ENCODE data around the gene CROCC.

DNA sequence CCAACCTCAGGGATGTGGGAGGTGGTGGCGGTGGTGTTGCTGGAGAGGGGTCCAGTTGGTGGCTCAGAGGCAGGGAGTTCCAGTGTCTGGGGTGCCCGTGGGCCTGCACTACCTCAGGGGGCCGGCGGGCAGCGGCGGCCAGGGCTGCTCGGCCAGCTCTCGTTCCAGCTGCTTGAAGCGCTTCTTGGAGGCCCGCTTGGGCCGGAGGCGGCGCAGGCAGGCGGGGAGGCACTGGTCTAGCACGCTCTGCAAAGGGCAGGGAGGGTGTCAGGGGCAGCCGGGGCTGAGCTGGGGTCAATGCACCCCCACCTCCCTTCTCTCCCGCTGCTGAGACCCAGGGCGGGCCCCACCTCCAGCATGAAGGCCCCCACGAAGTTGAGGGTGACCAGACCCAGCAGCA is 64.4 kb downstream of the CROCC start:
- TF ChIP-seq, protein P1, sequence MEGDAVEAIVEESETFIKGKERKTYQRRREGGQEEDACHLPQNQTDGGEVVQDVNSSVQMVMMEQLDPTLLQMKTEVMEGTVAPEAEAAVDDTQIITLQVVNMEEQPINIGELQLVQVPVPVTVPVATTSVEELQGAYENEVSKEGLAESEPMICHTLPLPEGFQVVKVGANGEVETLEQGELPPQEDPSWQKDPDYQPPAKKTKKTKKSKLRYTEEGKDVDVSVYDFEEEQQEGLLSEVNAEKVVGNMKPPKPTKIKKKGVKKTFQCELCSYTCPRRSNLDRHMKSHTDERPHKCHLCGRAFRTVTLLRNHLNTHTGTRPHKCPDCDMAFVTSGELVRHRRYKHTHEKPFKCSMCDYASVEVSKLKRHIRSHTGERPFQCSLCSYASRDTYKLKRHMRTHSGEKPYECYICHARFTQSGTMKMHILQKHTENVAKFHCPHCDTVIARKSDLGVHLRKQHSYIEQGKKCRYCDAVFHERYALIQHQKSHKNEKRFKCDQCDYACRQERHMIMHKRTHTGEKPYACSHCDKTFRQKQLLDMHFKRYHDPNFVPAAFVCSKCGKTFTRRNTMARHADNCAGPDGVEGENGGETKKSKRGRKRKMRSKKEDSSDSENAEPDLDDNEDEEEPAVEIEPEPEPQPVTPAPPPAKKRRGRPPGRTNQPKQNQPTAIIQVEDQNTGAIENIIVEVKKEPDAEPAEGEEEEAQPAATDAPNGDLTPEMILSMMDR (IDR thresholded peaks at IDR 0.05), result no peak
- no peak for TF ChIP-seq POLR2AphosphoS5 (IDR thresholded peaks at IDR 0.05; ENCODE audit: insufficient read depth in 1 of 2, low read depth in 1 of 2)
- no peak for TF ChIP-seq POLR2A (IDR thresholded peaks at IDR 0.05)
